GM23338 (cell line): ENCODE measurements around the gene CFAP299. TPM values are rescaled to one million over a fixed set of nuclear protein-coding genes. Genes with fewer than 3 reads are reported as not detected.

Source experiments
- ATAC-seq: fragments of 200-7000 bp; cut with Tn5 transposase; 3 replicates; pipeline ENCODE4 v1.9.1; 2020
- DNase-seq: peaks from one replicate; pipeline ENCODE4 v3.0.0-alpha.2; 2015; ENCODE audit warnings: low spot score
- H2AFZ ChIP-seq: fragments of 200-600 bp; sonication (generic); 2 replicates; pipeline ENCODE4 v1.8.0; 2016; ENCODE audit warnings: antibody characterized with exemption, mild to moderate bottlenecking, moderate library complexity
- H3F3A ChIP-seq: fragments of 200-600 bp; sonication (generic); replicated peaks from 2 replicates; pipeline ENCODE4 v1.8.0; 2017; ENCODE audit warnings: antibody characterized with exemption, mixed run types, low read depth
- H3K27ac ChIP-seq: fragments of 200-600 bp; sonication (generic); 2 replicates; pipeline ENCODE4 v1.6.1; 2016; ENCODE audit warnings: low read depth
- H3K27me3 ChIP-seq: fragments of 200-600 bp; sonication (generic); 2 replicates; pipeline ENCODE4 v1.8.0; 2016; ENCODE audit warnings: mild to moderate bottlenecking, mixed run types, moderate library complexity; ENCODE audit not compliant: insufficient read depth
- H3K36me3 ChIP-seq: fragments of 200-600 bp; sonication (generic); 2 replicates; pipeline ENCODE4 v1.8.0; 2016; ENCODE audit warnings: mild to moderate bottlenecking; ENCODE audit not compliant: insufficient read depth
- H3K4me1 ChIP-seq: fragments of 200-600 bp; sonication (generic); 2 replicates; pipeline ENCODE4 v1.8.0; 2016; ENCODE audit warnings: mild to moderate bottlenecking, moderate library complexity; ENCODE audit not compliant: insufficient read depth
- H3K4me2 ChIP-seq: fragments of 200-600 bp; sonication (generic); 2 replicates; pipeline ENCODE4 v1.7.1; 2017; ENCODE audit warnings: mixed run types
- H3K4me3 ChIP-seq: fragments of 200-600 bp; sonication (generic); 2 replicates; pipeline ENCODE4 v1.6.1; 2016; ENCODE audit warnings: mixed run types
- H3K79me2 ChIP-seq: fragments of 200-600 bp; sonication (generic); replicated peaks from 2 replicates; pipeline ENCODE4 v1.8.0; 2017; ENCODE audit warnings: mild to moderate bottlenecking; ENCODE audit not compliant: insufficient read depth
- H3K9me2 ChIP-seq: fragments of 200-600 bp; sonication (generic); 2 replicates; pipeline ENCODE4 v1.8.0; 2017; ENCODE audit not compliant: insufficient read depth
- H4K20me1 ChIP-seq: fragments of 200-600 bp; sonication (generic); replicated peaks from 2 replicates; pipeline ENCODE4 v1.8.0; 2017; ENCODE audit warnings: mild to moderate bottlenecking; ENCODE audit not compliant: insufficient read depth
- H3K27ac Mint-ChIP-seq: 2 replicates; pipeline ENCODE4 v1.8.0; 2020; ENCODE audit warnings: inconsistent platforms, mild to moderate bottlenecking, moderate library complexity, mixed read lengths
- H3K27me3 Mint-ChIP-seq: 3 replicates; pipeline ENCODE4 v1.8.0; 2022; ENCODE audit warnings: low read depth, mild to moderate bottlenecking, moderate library complexity, mixed read lengths, inconsistent platforms; ENCODE audit not compliant: insufficient read depth, poor library complexity
- H3K36me3 Mint-ChIP-seq: 3 replicates; pipeline ENCODE4 v1.8.0; 2021; ENCODE audit warnings: low read depth, mild to moderate bottlenecking, inconsistent platforms, moderate library complexity, mixed read lengths
- H3K4me1 Mint-ChIP-seq: 3 replicates; pipeline ENCODE4 v1.8.0; 2020; ENCODE audit warnings: mild to moderate bottlenecking, inconsistent platforms, mixed read lengths
- H3K4me3 Mint-ChIP-seq: 3 replicates; pipeline ENCODE4 v1.8.0; 2021; ENCODE audit warnings: moderate library complexity, mild to moderate bottlenecking, inconsistent platforms, mixed read lengths
- H3K9me3 Mint-ChIP-seq: 3 replicates; pipeline ENCODE4 v1.8.0; 2020; ENCODE audit warnings: moderate library complexity, mild to moderate bottlenecking, inconsistent platforms, mixed read lengths
- CREB1 ChIP-seq: fragments of 250-450 bp; sonication (Bioruptor Pico); IDR thresholded peaks from 2 replicates; pipeline ENCODE4 v1.5.0; 2020; ENCODE audit warnings: low read depth, mild to moderate bottlenecking, moderate library complexity
- CTCF ChIP-seq, 2 experiments: fragments of 200-600 bp in 1 of 2; sonication (generic) in 1 of 2; conservative IDR thresholded peaks; 2 replicates each; pipeline versions ENCODE4 v1.5.1 to v1.6.1; 2016 to 2017; ENCODE audit warnings: antibody characterized with exemption in 2 of 2, low read depth in 2 of 2, mild to moderate bottlenecking in 2 of 2, moderate library complexity in 1 of 2
- EZH2 ChIP-seq: fragments of 200-600 bp; sonication (generic); IDR thresholded peaks from one replicate; pipeline ENCODE4 v1.8.0; 2017; ENCODE audit warnings: antibody characterized with exemption, mild to moderate bottlenecking, low read depth; ENCODE audit not compliant: unreplicated experiment
- EZH2phosphoT487 ChIP-seq: fragments of 200-600 bp; sonication (generic); IDR thresholded peaks from one replicate; pipeline ENCODE4 v1.8.1; 2018; ENCODE audit warnings: antibody characterized with exemption; ENCODE audit not compliant: unreplicated experiment
- JUNB ChIP-seq: IDR thresholded peaks from one replicate; pipeline ENCODE4 v1.6.1; 2016; ENCODE audit warnings: antibody characterized with exemption; ENCODE audit not compliant: unreplicated experiment
- NANOG ChIP-seq: IDR thresholded peaks from 2 replicates; pipeline ENCODE4 v1.6.1; 2016; ENCODE audit warnings: antibody characterized with exemption, borderline replicate concordance
- POLR2AphosphoS5 ChIP-seq: IDR thresholded peaks from 2 replicates; pipeline ENCODE4 v1.6.1; 2016; ENCODE audit warnings: antibody characterized with exemption, low read depth
- REST ChIP-seq: IDR thresholded peaks from one replicate; pipeline ENCODE4 v1.6.1; 2018; ENCODE audit warnings: antibody characterized with exemption; ENCODE audit not compliant: unreplicated experiment
- STAT1 ChIP-seq: IDR thresholded peaks from one replicate; pipeline ENCODE4 v1.6.1; 2016; ENCODE audit warnings: antibody characterized with exemption; ENCODE audit not compliant: unreplicated experiment
- ZNF114 ChIP-seq: fragments of 250-450 bp; sonication (Bioruptor Pico); IDR thresholded peaks from 2 replicates; pipeline ENCODE4 v1.5.0; 2020; ENCODE audit warnings: mild to moderate bottlenecking, moderate library complexity
- ZNF331 ChIP-seq: fragments of 250-450 bp; sonication (Bioruptor Pico); IDR thresholded peaks from 2 replicates; pipeline ENCODE4 v1.5.0; 2020; ENCODE audit warnings: low read depth, mild to moderate bottlenecking, moderate library complexity
- ZNF462 ChIP-seq: fragments of 250-450 bp; sonication (Bioruptor Pico); IDR thresholded peaks from 2 replicates; pipeline ENCODE4 v1.5.0; 2020; ENCODE audit warnings: mild to moderate bottlenecking, moderate library complexity
- polyA plus RNA-seq: library from polyadenylated mRNA; unstranded; fragments of >200 nt; fragmentation: Nextera tagmentation; extraction: Ambion mirVana; gene quantifications from 2 replicates; pipeline ENCODE4 v1.2.1, GENCODE V29; 2016
- total RNA-seq: library from RNA; depleted of rRNA; stranded (reverse); fragments of >200 nt; shearing (Covaris generic); gene quantifications from 2 replicates; pipeline ENCODE4 v1.2.3, GENCODE V29; 2014
- TF ChIP-seq, protein P1 (sequence below): IDR thresholded peaks from 2 replicates; pipeline ENCODE4 v1.6.1; 2016; ENCODE audit warnings: antibody characterized with exemption

CFAP299 gene
- total and polyA plus RNA-seq, 2 experiments from 2014 or later, result not detected

DNA sequence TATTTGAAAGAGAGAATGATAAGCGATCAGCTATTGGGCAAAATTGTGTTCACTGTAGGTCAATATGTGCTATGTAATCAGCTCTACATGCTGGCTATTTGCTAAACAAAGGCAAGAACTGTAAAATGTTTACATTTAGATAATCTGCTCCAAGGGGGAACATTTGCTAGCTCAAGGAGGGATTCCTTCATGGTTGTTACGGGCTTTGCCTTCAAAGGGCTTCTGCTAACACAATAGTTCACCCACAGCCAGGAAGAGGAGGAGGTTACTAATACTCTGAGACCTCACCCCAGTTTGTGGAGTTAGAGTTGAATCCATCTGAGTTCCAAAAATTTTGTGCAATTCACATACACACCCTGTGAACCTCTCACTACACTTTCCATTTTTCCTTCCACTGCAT lies 587.4 kb downstream of the CFAP299 start:
- no peak for ATAC-seq
- no peaks in the 10 kb centered on the region for H3K27me3 Mint-ChIP-seq

More for the DNA sequence above, 587.4 kb downstream of the CFAP299 start:
- Mint-ChIP-seq H3K36me3 (no peaks in the 10 kb centered on the region), H3K4me1 (peaks cover 4% of the 10 kb centered on the region; the same call in 2 of the 3 replicates), H3K27ac (no peak overlapping the region), H3K4me3 (no peak overlapping the region), H3K9me3 (no peaks in the 10 kb centered on the region)
- Histone ChIP-seq H3K4me2 (no peak overlapping the region), H3K36me3 (no peaks in the 10 kb centered on the region), H4K20me1 (no peaks in the 10 kb centered on the region), H3K79me2 (no peaks in the 10 kb centered on the region), H3K27ac (no peak overlapping the region), H3K9me2 (no peaks in the 10 kb centered on the region), H3K4me3 (no peak overlapping the region), H3K4me1 (no peaks in the 10 kb centered on the region), H3F3A (no peaks in the 10 kb centered on the region), H2AFZ (no peak overlapping the region), H3K27me3 (no peaks in the 10 kb centered on the region)
- TF ChIP-seq STAT1 (no peak), POLR2AphosphoS5 (no peak), REST (no peak), ZNF462 (CRISPR knock-in tag) (no peak), JUNB (no peak), ZNF331 (no peak), EZH2 (no peak), EZH2phosphoT487 (no peak), CTCF (conservative IDR thresholded peaks at IDR 0.05; ENCODE audit: low read depth in 2 of 2) (no peak), NANOG (no peak), CREB1 (no peak), ZNF114 (no peak)
- TF ChIP-seq, protein P1, sequence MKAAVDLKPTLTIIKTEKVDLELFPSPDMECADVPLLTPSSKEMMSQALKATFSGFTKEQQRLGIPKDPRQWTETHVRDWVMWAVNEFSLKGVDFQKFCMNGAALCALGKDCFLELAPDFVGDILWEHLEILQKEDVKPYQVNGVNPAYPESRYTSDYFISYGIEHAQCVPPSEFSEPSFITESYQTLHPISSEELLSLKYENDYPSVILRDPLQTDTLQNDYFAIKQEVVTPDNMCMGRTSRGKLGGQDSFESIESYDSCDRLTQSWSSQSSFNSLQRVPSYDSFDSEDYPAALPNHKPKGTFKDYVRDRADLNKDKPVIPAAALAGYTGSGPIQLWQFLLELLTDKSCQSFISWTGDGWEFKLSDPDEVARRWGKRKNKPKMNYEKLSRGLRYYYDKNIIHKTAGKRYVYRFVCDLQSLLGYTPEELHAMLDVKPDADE, result no peak
- DNase-seq, result no peak
